ENCODE results near the gene MYF6. TPM values are rescaled to one million over a fixed set of nuclear protein-coding genes. Genes with fewer than 3 reads are reported as not detected.

Gene MYF6
- total RNA-seq, 2 donors from 2014 or later = not detected

- no peaks in the 10 kb centered on the region for H3K36me3 ChIP-seq
- H3K27ac ChIP-seq = no peak overlapping the region
- H3K4me1 ChIP-seq (ENCODE audit: control insufficient read depth in 1 of 2, low read depth in 2 of 2) = no peaks in the 10 kb centered on the region
- DNase-seq (ENCODE audit: low spot score) = no peak
- no peak for TF ChIP-seq CTCF (IDR thresholded peaks at IDR 0.05)
- no peak overlapping the region for H3K4me3 ChIP-seq
- no peak for ATAC-seq (ENCODE audit: insufficient number of reproducible peaks, low FRiP score, low read depth)
- H3K27me3 ChIP-seq (replicated peaks; ENCODE audit: insufficient read depth) = no peaks in the 10 kb centered on the region
- no peaks in the 10 kb centered on the region for H3K9me3 ChIP-seq
Observed at GRCh38 chr12:80721326-80721725, 13.9 kb downstream of the MYF6 start.

- no peaks in the 10 kb centered on the region for H3K36me3 ChIP-seq
- no peaks in the 10 kb centered on the region for H3K27me3 ChIP-seq (replicated peaks; ENCODE audit: insufficient read depth)
- no peak overlapping the region for H3K27ac ChIP-seq
- ATAC-seq (ENCODE audit: insufficient number of reproducible peaks, low FRiP score, low read depth) (no peak), DNase-seq (ENCODE audit: low spot score) (no peak)
- no peak overlapping the region for H3K4me3 ChIP-seq
- H3K4me1 ChIP-seq (ENCODE audit: control insufficient read depth in 1 of 2, low read depth in 2 of 2) = no peaks in the 10 kb centered on the region
- H3K9me3 ChIP-seq = no peaks in the 10 kb centered on the region
- TF ChIP-seq CTCF (IDR thresholded peaks at IDR 0.05) = no peak
Observed at GRCh38 chr12:80745851-80746505, 38.5 kb downstream of the MYF6 start.

- H3K36me3 ChIP-seq = no peaks in the 10 kb centered on the region
- no peaks in the 10 kb centered on the region for H3K4me1 ChIP-seq (ENCODE audit: control insufficient read depth in 1 of 2, low read depth in 2 of 2)
- H3K9me3 ChIP-seq = no peaks in the 10 kb centered on the region
Observed at GRCh38 chr12:80747800-80748199, 40.4 kb downstream of the MYF6 start.

GRCh38 chr12:80749456-80749855 is 42.0 kb downstream of the MYF6 start:
- H3K27ac ChIP-seq = no peak overlapping the region
- no peaks in the 10 kb centered on the region for H3K27me3 ChIP-seq (replicated peaks; ENCODE audit: insufficient read depth)
- TF ChIP-seq CTCF (IDR thresholded peaks at IDR 0.05) = no peak
- no peaks in the 10 kb centered on the region for H3K4me1 ChIP-seq (ENCODE audit: control insufficient read depth in 1 of 2, low read depth in 2 of 2)
- H3K36me3 ChIP-seq = no peaks in the 10 kb centered on the region
- H3K9me3 ChIP-seq = no peaks in the 10 kb centered on the region
- H3K4me3 ChIP-seq = no peak overlapping the region
- DNase-seq (ENCODE audit: low spot score) (no peak), ATAC-seq (ENCODE audit: insufficient number of reproducible peaks, low FRiP score, low read depth) (no peak)

More at GRCh38 chr12:80747800-80748199, 40.4 kb downstream of the MYF6 start:
- DNase-seq (ENCODE audit: low spot score) (no peak), ATAC-seq (ENCODE audit: insufficient number of reproducible peaks, low FRiP score, low read depth) (no peak)
- Histone ChIP-seq H3K4me3 (no peak overlapping the region), H3K27me3 (replicated peaks; ENCODE audit: insufficient read depth) (no peaks in the 10 kb centered on the region), H3K27ac (no peak overlapping the region)
- no peak for TF ChIP-seq CTCF (IDR thresholded peaks at IDR 0.05)

- H3K9me3 ChIP-seq = no peaks in the 10 kb centered on the region
- no peak for ATAC-seq (ENCODE audit: insufficient number of reproducible peaks, low FRiP score, low read depth)
Observed at GRCh38 chr12:80752464-80752863, 45.0 kb downstream of the MYF6 start.

More at GRCh38 chr12:80752464-80752863, 45.0 kb downstream of the MYF6 start:
- no peak for TF ChIP-seq CTCF (IDR thresholded peaks at IDR 0.05)
- Histone ChIP-seq H3K27ac (no peak overlapping the region), H3K36me3 (no peaks in the 10 kb centered on the region), H3K4me1 (ENCODE audit: control insufficient read depth in 1 of 2, low read depth in 2 of 2) (no peaks in the 10 kb centered on the region), H3K4me3 (no peak overlapping the region), H3K27me3 (replicated peaks; ENCODE audit: insufficient read depth) (no peaks in the 10 kb centered on the region)
- no peak for DNase-seq (ENCODE audit: low spot score)

All from thoracic aorta (tissue), 2 donors.